ENCODE results near the gene PTS.
A peak's percentile ranks its signal among the peaks of the same experiment; 100 is the strongest.
"Not testable (repeated sequence)": the region's sequence is repeated elsewhere in the genome, so short reads cannot be mapped to it uniquely, and the experiment has no call there.

The PTS gene

DNA sequence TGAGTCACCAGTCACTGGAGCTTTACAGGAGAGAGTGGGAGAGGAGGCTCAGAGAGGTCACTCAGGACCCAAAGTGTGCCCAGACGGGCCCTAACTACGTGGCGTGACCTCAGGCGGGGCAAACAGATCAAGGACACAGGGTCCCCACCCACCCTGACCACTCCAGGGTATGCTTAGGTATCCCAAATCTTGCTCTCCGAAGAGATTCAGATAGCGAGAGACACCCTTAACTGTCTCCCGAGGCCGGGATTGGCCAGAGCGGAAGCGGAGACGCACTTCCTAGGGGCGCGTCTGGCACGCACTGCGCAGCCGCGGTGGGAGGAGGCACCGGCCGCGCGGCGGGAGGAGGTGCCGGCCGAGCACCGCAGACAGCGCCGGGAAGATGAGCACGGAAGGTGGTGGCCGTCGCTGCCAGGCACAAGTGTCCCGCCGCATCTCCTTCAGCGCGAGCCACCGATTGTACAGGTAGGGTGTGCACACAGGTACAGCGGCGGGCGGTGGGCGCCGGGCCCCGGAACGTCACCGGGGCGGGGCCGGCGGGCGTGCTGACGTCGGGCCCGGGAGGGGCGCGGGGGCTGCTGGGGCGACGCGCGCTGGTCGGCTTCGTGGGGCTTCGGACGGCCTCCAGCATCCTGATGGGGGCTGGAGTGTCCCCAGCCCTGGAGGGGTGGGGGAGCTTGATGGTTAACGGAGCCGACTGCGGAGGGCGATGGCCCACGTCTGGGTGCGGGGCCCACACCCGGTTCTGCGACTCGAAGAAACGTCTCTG, at the start of gene PTS:
PTS (plus strand) TSS at position 367 of the 769 bp plus-strand sequence; CDS start at position 383, 16 bp downstream.
- peak; percentile 90 for DNase-seq

DNA sequence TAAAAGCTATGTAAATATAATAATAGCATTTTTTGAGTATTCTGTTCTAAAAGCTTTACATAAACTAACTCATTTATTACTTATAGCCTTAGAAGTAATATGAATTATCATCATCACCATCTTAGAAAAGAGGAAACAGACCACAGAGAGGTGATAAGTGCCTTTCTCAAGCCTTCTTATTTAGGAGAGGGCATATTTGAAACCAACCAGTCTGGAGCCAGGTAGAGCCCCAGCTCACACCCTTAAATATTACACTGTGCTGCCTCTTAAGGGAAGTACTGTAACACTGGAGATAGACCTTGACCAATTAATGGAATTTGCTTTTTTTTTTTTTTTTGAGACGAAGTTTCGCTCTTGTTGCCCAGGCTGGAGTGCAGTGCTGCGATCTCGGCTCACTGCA, 48.6 kb upstream of the PTS start:
- DNase-seq, result no peak

DNA sequence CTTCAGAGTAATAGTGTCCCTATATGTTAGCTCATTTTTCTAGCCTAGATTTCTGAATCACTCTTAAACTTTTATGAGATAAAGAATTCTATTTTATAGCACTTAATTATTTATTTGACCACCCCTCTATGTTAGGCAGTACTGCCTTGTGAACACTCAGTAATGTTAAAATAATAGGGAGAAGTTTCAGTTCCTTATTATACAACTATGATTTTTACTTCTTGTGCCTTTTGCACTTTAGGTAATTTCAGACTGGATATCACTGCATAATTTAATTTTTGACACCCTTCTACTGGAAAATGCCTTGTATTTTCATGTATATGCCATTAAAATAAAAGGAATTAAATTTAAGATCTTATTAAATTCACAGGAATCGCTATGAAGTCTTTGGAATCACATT, 47.8 kb upstream of the PTS start:
- DNase-seq, result no peak

DNA sequence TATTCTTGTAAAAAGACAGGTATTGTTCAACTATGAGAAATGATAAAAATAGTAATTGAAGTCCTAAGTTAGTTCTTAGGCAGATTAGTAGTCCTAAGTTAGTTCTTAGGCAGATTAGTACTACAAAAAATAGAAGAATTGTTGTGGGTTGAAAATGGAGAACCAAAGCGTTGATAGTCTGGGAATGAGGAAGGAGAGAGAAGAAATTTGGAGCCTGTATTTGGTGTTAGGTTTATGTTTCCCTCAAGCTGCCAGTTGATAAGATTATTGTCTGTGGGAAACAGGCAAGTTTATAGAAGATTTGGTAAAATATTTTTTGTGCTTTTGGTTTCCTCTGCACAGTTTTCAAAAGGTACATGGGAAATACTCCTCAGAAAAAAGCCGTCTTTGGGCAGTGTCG, 47.3 kb upstream of the PTS start:
- no peak for DNase-seq

DNA sequence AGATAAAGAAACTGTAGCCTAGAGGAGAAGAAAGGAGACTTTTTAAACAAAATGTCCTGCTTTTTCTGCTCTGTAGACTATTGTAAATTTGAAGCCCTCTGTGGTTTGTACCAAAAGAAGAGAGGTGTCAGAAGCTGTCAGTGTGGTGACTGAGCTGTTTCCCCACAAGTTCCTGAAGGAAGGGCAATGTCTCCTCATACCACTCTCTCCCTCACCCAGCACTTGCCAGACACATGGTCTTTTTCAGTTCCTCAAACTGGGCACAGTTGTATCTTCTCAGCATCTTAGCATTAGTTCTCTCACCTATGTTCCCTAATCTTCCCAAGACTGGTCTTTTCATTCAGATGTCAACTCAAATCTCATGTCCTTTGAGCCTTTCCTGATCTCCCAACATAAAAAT, 46.6 kb upstream of the PTS start:
- DNase-seq, result no peak

DNA sequence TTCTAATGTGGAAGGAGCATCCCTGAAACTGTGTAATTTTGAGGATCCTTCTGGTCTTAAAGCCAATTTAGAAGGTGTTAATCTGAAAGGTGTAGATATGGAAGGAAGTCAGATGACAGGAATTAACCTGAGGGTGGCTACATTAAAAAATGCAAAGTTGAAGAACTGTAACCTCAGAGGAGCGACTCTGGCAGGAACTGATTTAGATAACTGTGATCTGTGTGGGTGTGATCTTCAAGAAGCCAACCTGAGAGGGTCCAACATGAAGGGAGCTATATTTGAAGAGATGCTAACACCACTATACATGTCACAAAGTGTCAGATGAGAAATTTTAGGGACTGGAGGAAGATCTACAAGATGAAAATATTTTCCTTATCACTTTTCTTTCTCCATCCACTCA, 43.4 kb upstream of the PTS start:
- DNase-seq, result no peak

DNA sequence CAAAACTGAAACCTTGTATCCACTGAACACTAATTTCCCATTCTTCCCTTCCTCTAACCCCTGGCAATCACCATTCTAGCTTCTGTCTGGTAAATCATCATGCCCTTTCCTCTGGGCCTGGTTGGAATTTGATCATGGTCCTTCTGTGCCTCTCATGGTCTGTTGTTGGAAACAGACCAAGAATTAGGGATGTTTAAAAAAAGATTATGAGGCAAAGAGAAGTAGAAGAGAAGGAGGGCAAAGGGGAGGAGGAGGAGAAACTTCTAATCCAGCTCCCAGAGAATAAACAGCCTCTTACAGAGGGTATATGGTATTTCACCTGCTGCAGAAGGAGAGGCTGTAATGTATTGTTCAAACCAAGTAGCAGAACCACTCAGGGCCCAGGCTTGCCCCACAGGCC, 40.3 kb upstream of the PTS start:
- DNase-seq, result no peak

DNA sequence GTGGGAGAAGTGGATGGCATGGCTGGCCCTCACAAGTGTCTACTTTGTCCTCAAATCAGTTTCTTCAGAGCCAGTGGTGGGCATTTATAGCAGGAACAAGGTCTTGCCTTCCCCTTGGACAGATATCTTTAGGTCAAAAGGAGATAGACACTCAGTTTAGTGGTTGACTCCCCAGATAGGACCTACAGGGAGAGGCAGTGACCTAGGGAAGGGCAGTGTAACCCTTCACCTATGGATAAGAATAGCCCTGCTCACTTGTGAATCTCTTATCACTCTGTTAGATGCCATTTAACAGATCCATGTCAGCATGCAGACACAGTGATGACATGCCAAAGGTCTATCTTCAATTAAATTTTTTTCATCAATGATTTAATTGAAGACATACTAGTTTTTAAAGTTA, 39.9 kb upstream of the PTS start:
- DNase-seq, result no peak

DNA sequence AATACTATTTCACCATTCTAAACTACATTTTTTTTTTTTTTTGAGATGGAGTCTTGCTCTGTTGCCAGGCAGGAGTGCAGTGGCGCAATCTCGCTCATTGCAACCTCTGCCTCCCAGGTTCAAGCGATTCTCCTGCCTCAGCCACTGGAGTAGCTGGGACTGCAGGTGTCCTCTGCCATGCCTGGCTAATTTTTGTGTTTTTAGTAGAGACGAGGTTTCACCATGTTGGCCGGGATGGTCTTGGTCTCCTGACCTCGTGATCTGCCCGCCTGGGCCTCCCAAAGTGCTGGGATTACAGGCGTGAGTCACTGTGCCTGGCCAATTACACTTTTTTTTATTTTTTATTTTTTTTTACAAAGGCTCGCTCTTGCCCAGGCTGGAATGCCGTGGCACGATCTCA, 31.1 kb upstream of the PTS start:
- not testable (repeated sequence) for DNase-seq

DNA sequence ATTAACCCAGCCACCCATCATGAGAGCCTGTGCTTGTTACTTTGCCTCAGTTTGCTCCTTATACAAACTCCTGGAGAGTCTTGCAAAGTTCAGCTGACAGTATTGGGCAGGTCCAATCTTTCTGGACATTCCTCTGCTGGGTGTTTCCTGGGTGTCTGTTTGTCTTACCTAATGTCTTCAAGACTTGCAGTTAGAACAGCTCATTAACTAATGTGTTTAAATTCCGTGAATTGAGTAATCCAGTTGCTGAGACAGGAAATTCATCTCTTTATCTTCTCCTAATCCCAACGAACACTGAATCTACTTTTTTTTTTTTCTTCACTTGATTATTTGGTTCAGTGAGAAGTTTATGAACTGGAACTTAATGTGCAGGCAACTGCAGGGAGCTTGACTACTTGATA, 30.3 kb upstream of the PTS start:
- no peak for DNase-seq

DNA sequence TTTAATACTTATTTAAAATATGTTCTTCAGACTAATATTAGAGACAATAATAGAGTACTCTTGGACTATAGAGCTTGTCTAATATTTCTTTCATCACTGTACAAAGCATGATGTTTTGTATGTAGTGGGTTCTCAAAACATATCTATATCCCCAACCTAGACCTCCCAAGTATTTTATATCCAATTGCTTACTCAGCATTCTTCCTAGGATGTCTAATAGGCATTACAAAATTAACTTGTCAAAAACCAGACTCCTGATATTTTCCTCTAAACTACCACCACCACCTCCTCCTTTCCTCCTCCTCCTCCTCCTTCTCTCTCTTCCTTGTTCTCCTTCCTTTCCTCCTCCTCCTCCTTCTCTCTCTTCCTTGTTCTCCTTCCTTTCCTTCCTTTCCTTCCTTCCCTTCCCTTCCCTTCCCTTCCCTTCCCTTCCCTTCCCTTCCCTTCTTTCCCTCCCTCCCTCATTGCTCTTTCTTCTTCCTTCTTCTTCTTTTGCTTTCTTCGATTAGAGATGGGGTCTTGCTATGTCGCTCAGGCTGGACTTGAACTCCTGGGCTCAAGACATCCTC, 29.6 kb upstream of the PTS start:
- DNase-seq, result no peak

DNA sequence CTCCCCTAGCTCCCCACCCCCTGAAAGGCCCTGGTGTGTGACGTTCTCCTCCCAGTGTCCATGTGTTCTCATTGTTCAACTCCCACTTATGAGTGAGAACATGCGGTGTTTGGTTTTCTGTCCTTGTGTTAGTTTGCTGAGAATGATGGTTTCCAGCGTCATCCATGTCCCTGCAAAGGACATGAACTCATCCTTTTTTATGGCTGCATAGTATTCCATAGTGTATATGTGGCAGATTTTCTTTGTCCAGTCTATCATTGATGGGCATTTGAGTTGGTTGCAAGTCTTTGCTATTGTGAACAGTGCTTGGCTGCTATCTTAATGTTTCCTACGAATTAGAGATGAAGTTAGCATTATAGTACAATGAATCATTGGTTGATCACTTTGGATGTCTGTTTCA, 27.1 kb upstream of the PTS start:
- not testable (repeated sequence) for DNase-seq

DNA sequence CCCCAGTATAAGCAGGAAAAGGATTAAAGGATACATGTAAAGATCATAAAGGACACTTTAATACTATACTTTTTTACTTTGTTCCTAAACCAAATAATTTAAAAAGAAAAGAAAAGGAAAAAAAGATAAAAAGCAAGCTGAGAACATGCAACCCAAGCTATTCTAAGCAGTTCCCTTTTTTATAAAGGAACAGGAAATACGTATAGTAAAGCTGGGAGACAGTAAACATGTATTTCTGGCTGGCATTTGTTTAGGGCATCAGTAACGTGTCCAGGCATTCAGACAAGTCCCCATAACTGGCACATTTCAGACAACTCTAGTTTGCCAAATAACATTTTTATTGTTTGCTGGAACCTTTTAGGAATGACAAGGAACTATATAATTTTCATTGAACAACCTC, 26.0 kb upstream of the PTS start:
- DNase-seq, result no peak

DNA sequence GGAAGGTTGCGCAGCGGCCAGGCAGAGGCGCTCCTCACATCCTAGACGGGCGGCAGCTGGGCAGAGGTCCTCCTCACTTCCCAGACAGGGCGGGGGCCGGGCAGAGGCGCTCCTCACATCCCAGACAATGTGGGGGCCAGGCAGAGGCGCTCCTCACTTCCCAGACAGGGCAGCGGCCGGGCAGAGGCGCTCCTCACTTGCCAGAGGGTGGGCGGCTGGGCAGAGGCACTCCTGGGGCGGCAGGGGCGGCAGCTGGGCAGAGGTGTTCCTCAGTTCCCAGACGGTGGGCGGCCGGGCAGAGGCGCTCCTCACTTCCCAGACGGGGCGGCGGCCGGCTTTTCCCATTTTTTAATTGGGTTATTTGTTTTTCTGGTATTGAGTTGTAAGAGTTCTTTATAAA, 20.2 kb upstream of the PTS start:
- DNase-seq, result no peak

DNA sequence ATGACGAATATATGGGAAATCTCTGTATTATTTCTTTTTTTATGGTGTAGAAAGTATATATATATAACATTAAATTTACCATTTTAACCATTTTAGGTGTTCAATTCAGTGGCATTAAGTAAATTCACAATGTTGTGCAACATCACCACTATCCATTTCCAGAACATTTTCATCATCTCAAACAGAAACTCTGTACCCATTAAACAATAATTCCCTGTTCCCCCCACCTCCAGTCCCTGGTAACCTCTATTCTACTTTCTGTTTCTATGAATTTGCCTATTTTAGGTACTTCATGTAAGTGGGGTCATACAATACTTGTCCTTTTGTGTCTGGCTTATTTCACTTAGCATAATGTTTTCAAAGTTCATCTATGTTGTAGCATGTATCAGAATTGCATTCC, 15.3 kb upstream of the PTS start:
- DNase-seq, result no peak

DNA sequence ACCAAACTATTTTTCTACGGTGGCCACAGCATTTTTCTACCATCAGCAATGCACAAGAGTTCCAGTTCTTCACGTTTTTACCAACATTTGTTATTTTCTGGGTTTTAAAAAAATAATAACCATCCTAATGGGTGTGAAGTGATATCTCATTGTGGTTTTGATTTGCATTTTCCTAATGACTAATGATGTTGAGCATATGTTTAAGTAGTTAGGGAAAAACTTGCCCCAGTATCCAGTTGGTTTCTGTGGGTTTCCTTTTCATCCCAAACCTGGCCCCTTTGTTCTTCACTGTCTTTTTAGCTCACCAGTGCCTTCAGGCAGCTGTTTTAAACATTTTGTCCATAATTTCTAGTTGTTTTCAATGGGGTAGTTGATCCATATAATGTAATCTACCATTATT, 14.7 kb upstream of the PTS start:
- no peak for DNase-seq

DNA sequence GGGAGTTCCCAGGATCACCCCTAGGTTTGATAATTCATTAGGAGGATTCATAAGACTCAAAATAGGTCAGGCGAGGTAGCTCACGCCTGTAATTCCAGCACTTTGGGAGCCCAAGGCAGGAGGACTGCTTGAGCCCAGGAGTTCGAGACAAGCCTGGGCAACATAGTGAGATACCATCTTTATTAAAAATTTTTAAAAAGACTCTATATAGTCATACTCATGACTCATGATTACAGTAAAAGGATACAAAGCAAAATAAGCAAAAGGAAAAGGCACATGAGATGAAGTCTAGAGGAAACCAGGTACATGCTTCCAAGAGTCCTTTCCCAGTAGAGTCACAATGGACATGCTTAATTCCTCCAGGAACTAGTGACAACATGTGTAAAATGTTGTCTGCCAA, 13.9 kb upstream of the PTS start:
- no peak for DNase-seq

DNA sequence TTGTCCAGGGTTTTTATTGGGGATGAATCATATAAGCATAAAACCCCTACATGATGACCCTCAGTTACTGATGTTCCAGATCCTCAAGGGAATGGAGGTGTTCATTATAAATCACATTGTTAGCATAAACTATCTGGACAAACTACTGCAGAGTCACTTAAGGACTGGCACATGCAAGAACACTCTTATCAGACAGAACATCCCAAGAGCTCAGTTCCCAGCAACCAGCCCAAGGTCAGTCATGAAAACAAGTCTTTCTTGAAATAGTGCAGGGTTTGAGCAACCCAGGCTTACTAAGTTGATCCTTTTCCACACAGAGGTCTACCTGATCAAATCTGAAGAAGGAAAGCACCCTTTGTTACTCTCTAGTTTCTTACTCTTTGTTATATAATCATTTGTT, 13.5 kb upstream of the PTS start:
- DNase-seq, result no peak

DNA sequence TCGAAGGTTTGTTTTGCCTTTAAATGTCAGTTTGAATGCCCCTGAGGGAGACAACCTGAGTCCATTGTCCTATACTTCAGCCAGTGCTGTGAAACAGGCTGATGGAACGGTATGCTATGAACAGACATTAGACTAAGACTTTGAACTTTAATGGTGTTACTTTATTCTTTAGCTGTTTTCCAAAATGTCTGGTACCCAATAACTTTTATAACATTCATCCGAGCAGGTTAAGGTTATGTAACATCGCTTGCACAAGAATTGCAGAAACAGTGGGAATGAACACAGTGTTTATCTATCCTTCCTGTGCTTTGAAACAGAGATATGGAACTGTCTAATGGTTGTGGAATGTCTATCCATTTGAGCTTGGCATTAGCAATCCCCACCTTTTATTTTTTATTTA, 12.5 kb upstream of the PTS start:
- no peak for DNase-seq

DNA sequence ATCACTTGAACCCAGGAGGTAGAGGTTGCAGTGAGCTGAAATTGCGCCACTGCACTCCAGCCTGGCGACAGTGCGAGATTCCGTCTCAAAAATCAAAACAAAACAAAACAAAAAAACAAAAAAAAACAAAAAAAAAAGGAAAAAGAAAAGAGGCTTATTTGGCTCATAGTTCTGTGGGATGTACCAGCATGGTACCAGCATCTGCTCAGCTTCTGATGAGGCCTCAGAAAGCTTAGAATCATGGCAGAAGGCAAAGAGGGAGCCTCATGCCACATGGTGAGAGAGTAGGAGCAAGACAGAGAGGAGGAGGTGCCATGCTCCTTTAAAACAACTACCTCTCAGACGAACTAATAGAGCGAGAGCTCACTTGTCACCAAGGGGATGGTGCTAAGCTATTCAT, 10.6 kb upstream of the PTS start:
- no peak for DNase-seq

DNA sequence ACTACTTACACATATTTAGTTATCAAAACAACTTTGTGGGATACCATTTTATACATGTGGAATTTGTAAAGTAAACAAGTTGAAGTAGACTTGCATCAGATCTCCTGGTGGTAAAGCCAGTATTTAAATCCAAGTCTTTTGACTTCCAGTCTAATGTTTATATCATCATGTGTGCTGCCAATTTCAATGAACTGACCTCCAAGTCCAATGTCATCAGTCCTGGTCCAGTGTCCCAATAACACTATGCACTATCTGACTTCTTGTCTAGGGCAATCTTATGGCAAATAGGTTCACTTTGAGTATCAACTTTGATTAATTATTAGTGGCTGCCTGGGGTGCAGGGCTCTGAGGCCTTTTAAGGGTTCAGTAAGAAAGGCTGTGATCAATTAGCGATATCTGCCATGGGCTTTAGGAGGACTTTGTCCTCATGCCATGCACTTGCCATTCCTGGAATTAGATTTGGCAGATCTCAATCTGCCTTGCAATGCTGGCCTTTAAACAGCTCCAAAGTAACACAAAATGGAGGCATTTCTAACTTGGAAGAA, 9.6 kb upstream of the PTS start:
- DNase-seq, result no peak

DNA sequence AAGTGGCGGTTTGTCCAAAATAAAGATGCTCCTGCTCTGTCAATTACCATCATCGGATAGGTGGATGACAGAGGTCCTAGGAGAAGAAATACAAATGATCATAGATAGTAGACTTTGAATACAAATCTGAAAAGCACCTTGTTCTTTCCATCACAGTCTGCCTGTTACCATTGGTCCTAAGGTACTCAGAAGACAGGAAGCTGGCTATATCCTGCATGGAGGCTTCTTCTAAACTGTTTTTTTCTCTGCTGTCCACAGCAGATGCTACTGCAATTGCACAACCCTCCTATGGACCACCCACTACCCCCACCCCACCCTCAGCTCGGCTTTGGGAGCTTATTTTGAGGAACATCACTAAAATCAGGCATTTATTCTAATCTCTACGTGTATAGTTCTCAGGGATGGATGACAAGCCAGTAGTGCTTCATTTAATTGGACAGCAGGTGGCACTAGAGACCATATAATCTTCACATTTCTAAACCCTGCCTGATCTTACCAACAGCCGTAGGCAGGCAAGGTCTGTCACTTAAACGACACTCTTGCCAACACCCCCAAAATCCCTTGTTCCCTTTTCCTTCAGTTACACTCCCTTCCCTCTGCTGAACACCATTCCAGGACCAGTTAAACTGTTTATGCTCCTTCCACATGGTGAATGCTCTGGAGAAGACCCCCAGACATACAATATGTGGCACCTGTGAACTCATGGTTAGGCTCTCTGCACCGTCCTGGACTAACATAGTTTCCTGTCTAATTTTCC, 6.6 kb upstream of the PTS start:
- DNase-seq, result no peak

DNA sequence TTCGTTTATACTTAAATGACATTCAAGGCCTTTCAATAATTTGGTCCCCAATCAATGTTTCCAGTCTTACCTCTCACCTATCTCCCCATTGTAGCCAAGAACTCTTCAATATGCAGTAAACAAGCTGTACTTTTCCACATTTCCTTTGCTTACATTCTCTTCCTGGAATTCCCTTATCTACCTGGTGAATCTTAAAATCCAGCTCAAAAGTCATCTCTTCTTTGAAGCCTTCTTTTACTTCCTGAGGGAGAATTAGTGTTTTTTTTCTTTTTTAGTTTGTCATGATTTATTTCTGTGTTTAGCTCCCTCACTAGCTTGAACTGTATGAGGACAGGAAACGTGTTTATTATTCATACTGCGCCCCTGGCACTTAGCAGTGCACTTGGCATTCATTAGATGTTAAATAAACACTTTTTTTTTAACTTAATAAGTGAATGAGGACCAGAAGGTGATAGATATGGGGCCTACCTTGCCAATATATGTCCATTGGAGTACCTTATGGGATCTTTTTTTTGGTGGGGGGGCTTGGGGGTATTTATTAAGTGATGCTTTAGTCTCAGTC, 4.9 kb upstream of the PTS start:
- no peak for DNase-seq

DNA sequence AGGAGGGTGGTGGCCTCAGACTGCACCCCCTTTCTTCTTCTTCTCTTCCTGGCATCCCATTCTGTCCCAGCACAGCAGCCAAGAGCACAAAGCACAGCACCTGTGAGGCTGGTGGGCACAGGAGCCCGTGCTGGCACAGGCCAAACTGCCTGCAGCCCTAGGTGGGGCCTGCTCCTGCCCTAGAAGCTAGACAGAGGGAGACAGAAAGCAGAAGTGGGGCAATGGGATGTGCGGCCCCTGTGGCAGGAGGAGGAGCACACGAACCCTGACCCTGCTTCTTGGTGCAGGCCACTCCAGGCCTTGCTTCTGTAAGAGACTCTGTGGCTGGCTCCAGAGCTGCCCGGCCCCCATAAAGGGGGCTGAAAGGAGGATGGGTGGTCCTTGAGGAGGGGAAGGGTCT, 3.9 kb upstream of the PTS start:
- DNase-seq, result no peak
